H9 (cell line): ENCODE results near the gene RBMS3. TPM values are rescaled to one million over a fixed set of nuclear protein-coding genes. Genes with fewer than 3 reads are reported as not detected.

Source experiments
- DNase-seq: peaks from one replicate; pipeline ENCODE4 v3.0.0-alpha.2; 2017
- H2AFZ ChIP-seq: one replicate; pipeline ENCODE4 v1.6.1; 2013; ENCODE audit warnings: mild to moderate bottlenecking, low read length, control low read depth, moderate library complexity
- H2AK5ac ChIP-seq: 2 replicates; pipeline ENCODE4 v1.6.1; 2013; ENCODE audit warnings: low read length, control low read depth, mixed read lengths; ENCODE audit not compliant: insufficient read length
- H2BK120ac ChIP-seq: one replicate; pipeline ENCODE4 v1.6.1; 2013; ENCODE audit warnings: low read depth, mild to moderate bottlenecking, low read length, control low read depth, inconsistent platforms; ENCODE audit not compliant: poor library complexity, severe bottlenecking
- H2BK12ac ChIP-seq: 2 replicates; pipeline ENCODE4 v1.6.1; 2013; ENCODE audit warnings: low read length, control low read depth, mixed read lengths, low read depth; ENCODE audit not compliant: insufficient read length
- H2BK15ac ChIP-seq: 2 replicates; pipeline ENCODE4 v1.6.1; 2013; ENCODE audit warnings: low read depth, low read length, control low read depth
- H2BK20ac ChIP-seq: one replicate; pipeline ENCODE4 v1.6.1; 2013; ENCODE audit warnings: low read depth, mild to moderate bottlenecking, low read length, control low read depth, inconsistent platforms; ENCODE audit not compliant: poor library complexity, severe bottlenecking
- H2BK5ac ChIP-seq: 2 replicates; pipeline ENCODE4 v1.6.1; 2013; ENCODE audit warnings: low read length, control low read depth, mixed read lengths; ENCODE audit not compliant: insufficient read length
- H3K14ac ChIP-seq: 2 replicates; pipeline ENCODE4 v1.6.1; 2013; ENCODE audit warnings: low read length, control low read depth; ENCODE audit not compliant: insufficient read depth
- H3K18ac ChIP-seq: 2 replicates; pipeline ENCODE4 v1.6.1; 2013; ENCODE audit warnings: low read depth, mild to moderate bottlenecking, mixed read lengths, low read length, control low read depth; ENCODE audit not compliant: insufficient read length
- H3K23ac ChIP-seq: 2 replicates; pipeline ENCODE4 v1.6.1; 2013; ENCODE audit warnings: low read length, control low read depth, mixed read lengths, low read depth; ENCODE audit not compliant: insufficient read length
- H3K23me2 ChIP-seq: 2 replicates; pipeline ENCODE4 v1.6.1; 2013; ENCODE audit warnings: low read depth, mild to moderate bottlenecking, mixed read lengths, low read length, control low read depth; ENCODE audit not compliant: insufficient read length, poor library complexity, severe bottlenecking
- H3K27ac ChIP-seq: 2 replicates; pipeline ENCODE4 v1.5.1; 2013; ENCODE audit warnings: low read length, control low read depth, mixed read lengths, low read depth; ENCODE audit not compliant: insufficient read length
- H3K27me3 ChIP-seq: 2 replicates; pipeline ENCODE4 v1.6.1; 2013; ENCODE audit warnings: low read length, control low read depth, inconsistent platforms; ENCODE audit not compliant: insufficient read depth
- H3K4ac ChIP-seq: 2 replicates; pipeline ENCODE4 v1.6.1; 2013; ENCODE audit warnings: low read depth, mild to moderate bottlenecking, control low read depth, inconsistent platforms, low read length, moderate library complexity
- H3K4me1 ChIP-seq: 2 replicates; pipeline ENCODE4 v1.6.1; 2013; ENCODE audit warnings: low read length, control low read depth, inconsistent platforms; ENCODE audit not compliant: insufficient read depth
- H3K4me2 ChIP-seq: 2 replicates; pipeline ENCODE4 v1.6.1; 2013; ENCODE audit warnings: low read length, control low read depth, mixed read lengths; ENCODE audit not compliant: insufficient read length, insufficient read depth
- H3K56ac ChIP-seq: 2 replicates; pipeline ENCODE4 v1.6.1; 2013; ENCODE audit warnings: low read depth, mild to moderate bottlenecking, mixed read lengths, low read length, control low read depth; ENCODE audit not compliant: insufficient read length
- H3K79me1 ChIP-seq: 2 replicates; pipeline ENCODE4 v1.6.1; 2013; ENCODE audit warnings: low read depth, mild to moderate bottlenecking, moderate library complexity, low read length, control low read depth, inconsistent platforms; ENCODE audit not compliant: insufficient read depth, poor library complexity, severe bottlenecking
- H3K79me2 ChIP-seq: 2 replicates; pipeline ENCODE4 v1.6.1; 2013; ENCODE audit warnings: low read length, control low read depth, inconsistent platforms; ENCODE audit not compliant: insufficient read depth
- H3K9ac ChIP-seq: 2 replicates; pipeline ENCODE4 v1.6.1; 2013; ENCODE audit warnings: low read length, control low read depth, mixed read lengths; ENCODE audit not compliant: insufficient read length; ENCODE audit errors: extremely low read depth
- H3K9me3 ChIP-seq: one replicate; pipeline ENCODE4 v1.6.1; 2013; ENCODE audit warnings: low read depth, low read length, inconsistent platforms; ENCODE audit not compliant: control insufficient read depth
- H3T11ph ChIP-seq: one replicate; pipeline ENCODE4 v1.6.1; 2013; ENCODE audit warnings: mild to moderate bottlenecking, low read length, control low read depth, inconsistent platforms
- H4K20me1 ChIP-seq: one replicate; pipeline ENCODE4 v1.6.1; 2013; ENCODE audit not compliant: control insufficient read depth, insufficient read length, insufficient read depth
- H4K5ac ChIP-seq: 2 replicates; pipeline ENCODE4 v1.6.1; 2013; ENCODE audit warnings: low read depth, mild to moderate bottlenecking, mixed read lengths, low read length, control low read depth; ENCODE audit not compliant: insufficient read length
- H4K8ac ChIP-seq: replicated peaks from 2 replicates; pipeline ENCODE4 v1.6.1; 2013; ENCODE audit warnings: low read length, control low read depth, mixed read lengths, low read depth; ENCODE audit not compliant: insufficient read length
- H4K91ac ChIP-seq: 2 replicates; pipeline ENCODE4 v1.6.1; 2013; ENCODE audit warnings: low read depth, mild to moderate bottlenecking, moderate library complexity, mixed read lengths, low read length, control low read depth; ENCODE audit not compliant: insufficient read length
- H3K27ac Mint-ChIP-seq, 3 experiments: 2 replicates in 2 of 3; 3 replicates in 1 of 3; pipeline ENCODE4 v1.8.0; 2020 to 2021; ENCODE audit warnings: mixed read lengths in 3 of 3, mild to moderate bottlenecking in 1 of 3, moderate library complexity in 1 of 3
- H3K27me3 Mint-ChIP-seq: 2 replicates; pipeline ENCODE4 v1.8.0; 2021; ENCODE audit warnings: low read depth, mild to moderate bottlenecking, moderate library complexity, mixed read lengths
- H3K36me3 Mint-ChIP-seq, 3 experiments: 2 replicates in 2 of 3; 3 replicates in 1 of 3; pipeline ENCODE4 v1.8.0; 2020 to 2021; ENCODE audit warnings: low read depth in 3 of 3, mixed read lengths in 3 of 3; ENCODE audit not compliant: insufficient read depth in 1 of 3
- H3K4me1 Mint-ChIP-seq, 2 experiments: 2 replicates each; pipeline ENCODE4 v1.8.0; 2020; ENCODE audit warnings: mixed read lengths in 2 of 2
- H3K4me3 Mint-ChIP-seq, 2 experiments: 2 replicates in 1 of 2; 3 replicates in 1 of 2; pipeline ENCODE4 v1.8.0; 2020 to 2021; ENCODE audit warnings: mild to moderate bottlenecking in 2 of 2, mixed read lengths in 2 of 2, moderate library complexity in 1 of 2
- H3K9me3 Mint-ChIP-seq, 2 experiments: 2 replicates in 1 of 2; 3 replicates in 1 of 2; pipeline ENCODE4 v1.8.0; 2020; ENCODE audit warnings: mild to moderate bottlenecking in 2 of 2, mixed read lengths in 2 of 2, moderate library complexity in 1 of 2
- CTCF ChIP-seq: fragments of 200-600 bp; sonication (generic); conservative IDR thresholded peaks from 3 replicates; pipeline ENCODE4 v1.8.0; 2021; ENCODE audit warnings: antibody characterized with exemption, mild to moderate bottlenecking
- WGBS: extraction: QIAGEN DNeasy Blood & Tissue Kit; methylation state at CpG from one replicate; pipeline ENCODE4 v1.1.7; 2013; ENCODE audit warnings: missing lambda C conversion rate, low lambda C conversion rate, mixed read lengths; ENCODE audit not compliant: insufficient read length; ENCODE audit errors: extremely low coverage; 5-methylcytosine and 5-hydroxymethylcytosine counted together
- total RNA-seq: library from RNA; stranded (reverse); gene quantifications from 2 replicates; pipeline ENCODE4 v1.2.1, GENCODE V29; 2021

Gene RBMS3
- total RNA-seq, 1 experiment from 2014 or later = 8.1 TPM

GRCh38 chr3:29940759-29941323 lies 660.0 kb downstream of the RBMS3 start:
- no peak for TF ChIP-seq CTCF
- H3T11ph ChIP-seq = no peak overlapping the region
- H3K4me2 ChIP-seq = no peak overlapping the region
- H3K9ac ChIP-seq = no peak overlapping the region
- H3K79me2 ChIP-seq = no peaks in the 10 kb centered on the region
- no peaks in the 10 kb centered on the region for H3K4me1 ChIP-seq
- H2BK12ac ChIP-seq = no peak overlapping the region
- no peak overlapping the region for H3K14ac ChIP-seq
- Mint-ChIP-seq H3K4me3 (no peak overlapping the region), H3K27me3 (no peaks in the 10 kb centered on the region), H3K9me3 (no peaks in the 10 kb centered on the region), H3K27ac (no peak overlapping the region), H3K4me1 (peaks cover 0 to 7% of the 10 kb centered on the region in 2 experiments; a peak in 2 of 4 replicates), H3K36me3 (no peaks in the 10 kb centered on the region)
- H3K9me3 ChIP-seq = no peaks in the 10 kb centered on the region
- H3K23ac ChIP-seq = no peak overlapping the region
- H4K20me1 ChIP-seq = no peaks in the 10 kb centered on the region
- no peak overlapping the region for H2BK15ac ChIP-seq
- no peak overlapping the region for H3K4ac ChIP-seq
- H3K23me2 ChIP-seq = no peaks in the 10 kb centered on the region
- H3K27ac ChIP-seq = no peak overlapping the region
- H3K56ac ChIP-seq = no peak overlapping the region
- H2BK20ac ChIP-seq = no peak overlapping the region
- no peak for DNase-seq
- H3K18ac ChIP-seq = no peak overlapping the region
- no peaks in the 10 kb centered on the region for H3K27me3 ChIP-seq
- H2AK5ac ChIP-seq = no peak overlapping the region
- no peak overlapping the region for H4K5ac ChIP-seq
- no peak overlapping the region for H2BK120ac ChIP-seq
- no peaks in the 10 kb centered on the region for H3K79me1 ChIP-seq
- no peak overlapping the region for H2BK5ac ChIP-seq
- no CpG with 5 or more reads among the region's 1 CpG for WGBS
- H4K91ac ChIP-seq = no peak overlapping the region
- no peak overlapping the region for H4K8ac ChIP-seq
- no peak overlapping the region for H2AFZ ChIP-seq
